Left hindlimb (tissue), 1 donor: Measurements from ENCODE around the gene JAM3.
"Not testable (repeated sequence)": the region's sequence is repeated elsewhere in the genome, so short reads cannot be mapped to it uniquely, and the experiment has no call there.

Experiments used
- DNase-seq: peaks from one replicate; pipeline ENCODE4 v3.0.0-alpha.2; 2018

JAM3 gene

DNA sequence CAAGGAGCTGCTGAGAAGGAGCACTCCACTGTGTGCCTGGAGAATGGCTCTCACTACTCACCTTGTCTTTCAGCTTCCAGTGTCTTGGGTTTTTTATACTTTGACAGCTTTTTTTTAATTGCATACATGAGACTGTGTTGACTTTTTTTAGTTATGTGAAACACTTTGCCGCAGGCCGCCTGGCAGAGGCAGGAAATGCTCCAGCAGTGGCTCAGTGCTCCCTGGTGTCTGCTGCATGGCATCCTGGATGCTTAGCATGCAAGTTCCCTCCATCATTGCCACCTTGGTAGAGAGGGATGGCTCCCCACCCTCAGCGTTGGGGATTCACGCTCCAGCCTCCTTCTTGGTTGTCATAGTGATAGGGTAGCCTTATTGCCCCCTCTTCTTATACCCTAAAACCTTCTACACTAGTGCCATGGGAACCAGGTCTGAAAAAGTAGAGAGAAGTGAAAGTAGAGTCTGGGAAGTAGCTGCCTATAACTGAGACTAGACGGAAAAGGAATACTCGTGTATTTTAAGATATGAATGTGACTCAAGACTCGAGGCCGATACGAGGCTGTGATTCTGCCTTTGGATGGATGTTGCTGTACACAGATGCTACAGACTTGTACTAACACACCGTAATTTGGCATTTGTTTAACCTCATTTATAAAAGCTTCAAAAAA, 82.3 kb downstream of the JAM3 start:
- DNase-seq = no peak

DNA sequence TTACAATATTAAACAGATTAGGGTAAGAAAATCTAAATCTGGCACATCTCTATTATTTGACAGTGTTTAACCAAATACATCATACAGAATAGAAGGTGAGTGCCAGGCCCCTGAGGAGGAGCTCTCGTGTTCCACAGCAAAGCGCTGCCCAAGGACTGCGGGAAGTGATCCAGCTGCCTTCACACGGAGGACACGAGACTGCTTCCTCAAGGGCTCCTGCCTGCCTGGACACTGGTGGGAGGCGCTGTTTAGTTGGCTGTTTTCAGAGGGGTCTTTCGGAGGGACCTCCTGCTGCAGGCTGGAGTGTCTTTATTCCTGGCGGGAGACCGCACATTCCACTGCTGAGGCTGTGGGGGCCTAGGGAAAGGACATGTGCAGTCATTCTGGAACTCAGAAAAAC, 83.8 kb downstream of the JAM3 start:
- no peak for DNase-seq

DNA sequence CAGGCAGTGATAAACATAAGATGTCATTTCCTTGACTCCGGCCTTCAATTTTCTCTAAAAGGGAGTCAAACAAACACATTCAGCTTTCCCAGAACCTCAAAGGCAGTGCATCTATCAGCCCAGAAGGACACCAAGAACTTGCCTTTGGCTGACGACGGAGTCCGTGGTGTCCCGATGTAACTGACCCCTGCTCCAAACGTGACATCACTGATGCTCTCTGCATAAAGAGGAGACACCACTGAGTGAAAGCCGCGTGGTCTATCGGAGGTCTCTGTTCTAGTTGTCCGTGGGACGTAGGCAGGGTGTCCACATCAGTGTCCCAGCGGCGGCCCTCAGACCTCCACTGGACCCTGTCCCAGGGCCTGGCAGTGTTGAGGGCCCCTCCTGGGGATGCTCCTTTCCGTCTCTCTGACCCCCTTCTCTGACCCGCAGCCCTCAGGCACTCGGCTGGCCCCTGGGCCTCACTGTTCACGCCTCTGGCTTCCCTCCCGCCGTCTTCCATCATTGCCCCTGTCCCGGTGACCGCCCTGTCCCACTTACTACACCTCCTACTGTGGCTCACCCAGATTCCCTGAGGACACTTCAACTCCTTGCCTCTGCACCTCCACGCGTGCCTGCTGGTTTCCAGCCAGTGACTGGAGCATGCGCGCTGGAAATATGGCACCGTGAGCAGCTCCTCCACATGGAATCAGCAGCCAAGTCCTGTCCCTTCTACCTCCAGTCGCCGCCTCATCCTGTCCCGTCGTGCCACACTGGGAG, 84.5 kb downstream of the JAM3 start:
- no peak for DNase-seq

DNA sequence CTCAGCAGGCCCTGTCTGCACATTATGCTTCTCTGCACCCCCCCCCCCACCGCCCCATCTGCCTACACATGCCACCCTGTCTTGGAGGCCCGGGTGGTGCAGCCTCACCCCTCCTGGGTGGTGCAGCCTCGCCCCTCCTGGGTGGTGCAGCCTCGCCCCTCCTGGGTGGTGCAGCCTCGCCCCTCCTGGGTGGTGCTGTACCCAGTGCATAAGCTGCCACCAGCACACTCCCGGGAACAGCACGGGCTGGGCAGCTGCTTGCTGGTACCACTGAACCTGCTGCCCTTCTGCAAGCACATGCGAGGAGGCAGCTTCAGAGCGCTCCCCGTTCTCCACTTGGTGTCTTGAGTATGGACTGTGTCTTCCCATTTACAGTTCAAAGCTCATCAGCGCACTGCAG, 85.6 kb downstream of the JAM3 start:
- no peak for DNase-seq

DNA sequence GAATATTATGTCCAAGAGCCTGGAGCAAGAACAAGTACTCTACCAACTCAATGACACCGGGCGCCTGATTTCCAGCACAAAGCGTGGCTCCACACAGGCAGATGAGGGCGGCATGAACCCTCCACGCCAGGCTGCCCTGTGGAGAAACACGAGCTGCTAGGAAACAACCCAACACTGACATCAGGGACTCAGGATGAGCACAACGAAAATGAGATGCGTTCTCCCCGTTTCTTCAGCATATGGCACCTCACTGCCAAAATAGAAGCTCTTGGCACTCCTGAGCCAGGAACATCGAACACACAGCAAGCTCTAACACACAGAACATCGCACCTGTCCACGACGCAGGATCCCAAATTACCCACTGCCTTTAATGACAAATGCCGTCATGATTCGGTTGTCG, 86.6 kb downstream of the JAM3 start:
- no peak for DNase-seq

DNA sequence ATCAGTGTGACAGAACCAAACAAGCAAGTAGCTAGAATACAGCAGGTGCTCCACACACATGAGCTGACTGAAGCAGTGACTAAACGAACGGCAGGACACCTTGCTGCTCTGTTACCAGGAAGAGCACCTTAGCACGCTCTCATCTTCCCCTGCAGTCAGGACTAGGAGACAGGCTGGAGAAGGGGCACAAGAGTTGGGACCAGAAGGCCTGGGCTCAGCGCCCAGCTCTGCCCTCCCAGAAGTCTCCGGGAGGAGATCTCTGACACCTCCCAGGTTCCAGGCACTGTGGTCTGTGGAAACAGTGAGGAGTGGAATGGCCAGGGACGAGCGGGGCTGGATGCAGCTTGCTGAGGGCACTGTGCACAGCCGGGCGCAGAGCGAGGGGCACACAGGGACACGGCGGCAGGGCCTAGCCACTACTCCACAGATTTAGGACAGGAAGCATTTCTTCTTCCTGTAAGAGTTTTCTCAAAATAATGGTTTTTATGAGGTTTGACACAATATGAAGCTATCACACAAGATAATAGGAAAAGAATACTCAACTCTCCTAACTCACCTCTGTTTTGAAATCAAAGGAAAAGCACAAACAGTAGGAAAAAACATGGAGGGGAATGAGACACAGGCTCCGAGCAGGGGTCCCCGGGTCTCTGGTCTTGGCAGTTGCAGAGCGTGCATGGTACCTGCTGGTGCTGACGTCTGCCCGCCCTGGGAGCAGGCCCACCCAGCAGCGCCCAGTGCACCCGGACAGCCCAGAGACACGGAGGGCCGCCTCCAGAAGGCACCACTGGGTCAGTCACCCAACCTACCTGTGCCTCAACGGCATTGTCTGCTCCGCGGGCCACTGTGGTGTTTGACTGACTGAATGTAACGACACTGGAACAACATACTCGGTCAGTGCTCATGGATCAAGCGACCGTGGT, 87.3 kb downstream of the JAM3 start:
- DNase-seq = no peak

DNA sequence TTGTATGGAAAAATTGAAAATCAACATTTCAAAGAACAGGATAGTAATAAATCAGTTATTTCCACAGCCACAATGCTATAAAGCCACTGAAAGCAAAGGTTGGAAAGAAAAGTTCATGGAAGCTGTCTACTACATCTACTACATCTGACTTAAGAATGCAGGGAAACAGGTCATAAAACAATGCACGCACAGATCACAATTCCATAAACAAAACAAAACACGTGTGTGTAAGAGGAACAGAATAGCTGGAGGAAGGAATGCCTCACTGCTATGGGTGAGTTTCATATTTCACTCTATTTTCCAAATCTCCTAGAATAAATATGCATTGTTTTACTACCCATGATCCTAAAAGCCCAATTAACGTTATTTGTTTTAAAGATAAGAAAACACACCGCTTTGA, 88.6 kb downstream of the JAM3 start:
- DNase-seq = no peak

DNA sequence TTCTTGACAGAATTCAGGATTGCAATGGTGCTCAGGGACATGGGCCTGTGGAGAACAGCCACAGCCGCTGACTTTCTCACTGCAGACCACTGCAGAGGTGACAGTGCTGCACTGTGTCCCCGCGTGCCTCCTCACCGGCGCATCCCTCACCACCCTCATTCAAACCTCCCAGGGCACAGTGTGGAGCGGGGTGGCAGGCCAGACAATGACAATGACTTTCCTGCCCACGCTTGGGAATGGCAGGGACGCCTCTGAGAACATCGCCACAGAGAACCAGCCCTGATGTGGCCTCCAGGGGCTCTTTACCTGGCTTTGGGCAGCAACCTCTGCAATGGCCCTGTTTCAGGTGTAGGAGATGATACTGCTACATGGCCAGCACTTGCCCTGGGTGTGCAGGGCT, 89.2 kb downstream of the JAM3 start:
- DNase-seq = no peak

DNA sequence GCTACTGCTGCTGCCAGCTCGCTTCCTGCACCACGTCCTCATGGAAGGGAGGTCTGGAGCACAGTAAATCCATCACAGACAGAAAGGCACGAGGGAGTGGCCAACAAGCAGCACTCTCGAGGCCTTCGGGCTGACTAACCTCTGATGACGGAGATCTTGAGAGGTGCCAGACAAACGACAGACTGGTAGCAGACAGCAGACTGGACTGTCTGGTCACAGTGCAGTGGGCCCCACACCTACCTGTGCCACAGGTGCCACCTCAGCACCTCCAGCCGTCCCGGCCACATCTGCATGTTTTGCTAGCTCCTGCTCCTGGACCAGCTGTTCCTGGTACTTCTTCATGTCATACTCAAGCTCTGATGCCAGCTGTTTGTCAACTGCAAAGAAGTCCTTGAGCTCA, 90.8 kb downstream of the JAM3 start:
- DNase-seq = no peak

DNA sequence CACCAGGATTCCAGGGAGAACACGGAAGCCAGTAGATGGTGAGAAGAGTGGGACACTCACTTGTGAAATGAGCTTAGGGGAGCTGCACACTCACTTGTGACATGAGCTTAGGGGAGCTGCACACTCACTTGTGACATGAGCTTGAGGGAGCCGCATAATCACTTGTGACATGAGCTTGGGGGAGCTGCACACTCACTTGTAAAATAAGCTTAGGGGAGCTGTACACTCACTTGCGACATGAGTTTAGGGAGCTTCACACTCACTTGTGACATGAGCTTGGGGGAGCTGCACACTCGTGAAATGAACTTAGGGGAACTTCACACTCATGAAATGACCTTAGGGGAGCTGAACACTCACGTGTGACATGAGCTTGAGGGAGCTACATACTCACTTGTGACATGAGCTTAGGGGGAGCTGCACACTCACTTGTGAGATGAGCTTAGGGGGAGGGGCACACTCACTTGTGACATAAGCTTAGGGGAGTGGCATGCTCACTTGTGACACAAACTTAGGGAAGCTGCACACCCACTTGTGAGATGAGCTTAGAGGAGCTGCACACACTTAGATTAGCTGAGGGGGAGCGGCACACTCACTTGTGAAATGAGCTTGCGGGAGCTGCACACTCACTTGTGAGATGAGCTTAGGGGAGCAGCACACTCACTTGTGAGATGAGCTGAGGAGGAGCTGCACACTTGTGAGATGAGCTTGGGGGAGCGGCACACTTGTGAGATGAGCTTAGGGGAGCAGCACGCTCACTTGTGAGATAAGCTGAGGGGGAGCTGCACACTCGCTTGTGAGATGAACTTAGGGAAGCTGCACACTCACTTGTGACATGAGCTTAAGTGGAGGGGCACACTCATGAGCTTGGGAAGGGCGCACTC, 95.9 kb downstream of the JAM3 start:
- DNase-seq = no peak

DNA sequence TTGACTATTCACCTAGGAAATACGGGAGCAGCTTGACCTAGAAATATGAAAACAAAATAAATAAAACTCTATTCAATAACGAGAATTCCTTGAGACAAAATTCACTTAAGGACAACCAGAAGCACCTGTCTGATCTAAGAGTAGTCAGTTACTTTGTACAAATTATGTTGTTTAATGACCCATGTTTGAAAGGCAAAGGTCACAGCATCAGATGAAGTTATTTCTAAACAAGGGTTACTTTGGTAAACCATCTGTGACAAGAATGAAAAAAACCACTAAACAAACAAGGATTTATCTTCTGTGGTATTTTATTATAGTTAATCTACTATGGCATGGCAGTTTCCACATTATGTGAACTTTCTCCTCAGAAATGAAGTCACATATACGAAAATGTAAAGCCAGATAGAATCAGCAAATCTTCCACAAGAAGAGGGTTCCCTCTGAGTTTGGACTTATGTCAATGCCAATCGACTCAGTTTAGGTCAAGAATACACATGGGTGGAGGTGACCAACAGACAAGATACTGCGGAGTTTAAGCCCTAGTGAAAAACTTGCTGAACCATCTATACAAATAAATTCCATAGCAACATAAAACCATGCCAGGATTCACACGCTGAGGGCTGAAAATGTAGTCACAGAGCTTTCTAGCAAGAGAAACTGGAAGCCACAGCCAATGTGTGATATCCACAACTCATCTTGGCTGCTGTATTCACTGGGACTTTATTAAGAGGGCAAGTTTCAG, 101.5 kb downstream of the JAM3 start:
- DNase-seq = no peak

DNA sequence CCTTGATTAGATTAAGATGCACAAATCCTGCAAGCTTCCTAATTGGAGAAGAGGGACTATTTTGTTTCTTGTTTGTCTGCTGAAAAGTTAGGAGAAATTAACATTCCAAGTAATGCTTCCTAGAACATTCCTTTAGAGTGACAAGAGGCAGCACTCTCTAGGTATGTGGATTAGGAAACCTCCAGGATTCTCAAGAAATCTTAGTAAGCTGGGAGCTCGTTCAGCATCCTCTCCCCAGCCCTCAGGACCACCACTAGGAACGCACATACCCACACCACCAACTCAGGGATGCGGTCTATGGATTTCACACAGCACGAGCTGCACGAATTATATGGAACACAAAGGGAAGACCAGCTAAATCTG, 102.0 kb downstream of the JAM3 start:
- no peak for DNase-seq

DNA sequence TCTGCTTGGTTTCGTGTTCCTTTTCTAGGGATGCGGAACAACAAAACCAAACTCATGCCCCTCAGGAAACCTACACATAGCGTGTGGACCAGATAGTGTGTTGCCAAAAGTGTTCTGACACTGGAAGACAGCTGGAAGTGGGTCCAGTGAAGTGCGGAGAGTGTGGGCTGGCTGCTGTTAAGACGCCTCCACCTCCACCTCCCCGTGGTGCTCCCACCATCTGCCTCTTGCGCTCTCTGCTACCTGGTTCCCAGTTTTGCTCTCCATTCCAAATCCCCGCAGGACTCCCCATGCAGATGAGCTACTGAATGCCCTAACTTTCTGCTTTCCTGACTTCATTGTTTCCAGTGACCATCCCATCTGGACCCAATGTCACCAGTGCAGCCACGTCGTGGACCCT, 103.1 kb downstream of the JAM3 start:
- no peak for DNase-seq

DNA sequence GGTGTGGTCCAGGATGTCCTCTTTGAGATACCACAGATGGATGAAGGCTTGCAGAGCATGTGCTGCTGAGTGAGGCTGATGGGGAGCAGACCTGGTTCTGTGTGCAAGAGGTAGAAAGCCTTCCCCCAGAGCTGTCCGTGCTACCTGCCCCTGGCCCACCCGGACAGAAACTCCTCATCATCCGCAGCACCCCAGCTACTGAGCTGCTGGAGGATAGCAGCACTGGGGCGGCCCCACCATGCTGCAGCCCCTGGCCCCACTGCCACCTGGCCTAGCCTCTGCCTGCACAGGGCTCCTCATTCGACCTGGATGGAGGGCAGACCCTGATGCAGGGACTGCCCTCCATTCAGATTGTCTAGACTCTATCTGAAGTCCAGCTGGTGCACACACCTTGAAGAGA, 104.4 kb downstream of the JAM3 start:
- DNase-seq = no peak

DNA sequence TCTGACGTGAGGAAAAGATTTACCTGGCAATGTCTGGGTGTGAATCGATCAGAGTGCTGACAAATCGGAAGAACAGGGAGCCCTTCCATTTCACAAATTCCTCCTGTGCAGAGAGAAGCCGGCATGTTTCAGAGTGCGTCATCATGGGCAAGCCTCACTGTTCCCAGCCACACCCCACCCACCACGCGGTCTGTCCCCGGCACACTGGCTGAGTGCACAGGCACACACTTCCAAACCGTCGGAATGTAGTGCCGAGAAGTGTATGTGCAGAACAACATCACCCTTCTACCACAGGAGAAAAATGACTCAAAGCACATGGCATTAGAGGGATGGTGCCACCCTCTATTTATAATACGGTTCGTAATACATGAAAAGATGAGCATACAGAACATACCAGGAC, 107.4 kb downstream of the JAM3 start:
- no peak for DNase-seq

DNA sequence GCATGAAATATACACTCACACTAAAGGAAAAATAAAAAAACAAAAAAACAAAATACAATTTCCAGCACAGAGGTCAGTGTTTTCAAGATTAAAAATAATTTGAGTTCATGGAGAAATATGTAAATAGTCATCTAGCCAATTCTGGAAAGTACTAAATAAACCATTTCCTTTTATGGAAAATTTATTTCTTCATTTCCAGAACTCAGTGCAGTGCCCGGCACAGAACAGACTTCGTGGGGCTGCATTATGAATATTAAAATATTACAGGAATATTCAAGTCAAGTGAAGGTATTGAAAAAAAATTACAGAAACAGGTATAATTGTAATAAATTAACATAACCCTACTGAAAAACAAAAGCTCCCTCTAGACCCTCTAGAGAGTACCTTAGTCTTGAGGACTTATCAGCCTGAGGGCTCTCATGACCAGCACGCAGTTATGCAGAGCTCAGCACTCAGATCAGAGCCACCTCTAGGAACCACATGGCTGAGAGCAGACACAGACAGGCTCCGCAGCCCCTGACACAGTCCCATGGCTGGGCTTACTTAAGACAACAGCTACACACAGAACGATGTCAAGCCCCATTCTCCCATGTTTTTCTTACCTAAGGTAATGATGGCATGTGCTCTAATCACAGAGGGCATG, 109.3 kb downstream of the JAM3 start:
- DNase-seq = no peak

DNA sequence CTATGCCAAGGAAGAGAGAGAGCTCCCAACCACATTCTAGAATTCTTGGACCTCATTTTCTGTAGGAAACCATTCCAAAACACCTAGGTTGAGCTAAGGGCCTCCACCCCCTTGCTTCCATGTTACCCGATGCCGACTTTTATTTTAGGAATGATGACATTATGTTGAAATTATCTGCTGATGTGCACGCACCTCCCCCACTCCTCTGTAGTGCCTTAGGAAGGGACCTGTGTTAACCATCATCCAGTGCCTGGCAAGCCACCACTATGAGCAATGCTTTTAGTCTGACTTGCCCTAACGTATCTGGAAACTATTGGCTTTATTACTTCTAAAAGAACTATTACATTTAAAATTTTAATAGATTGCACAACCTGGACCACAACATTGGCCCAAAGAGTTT, 112.8 kb downstream of the JAM3 start:
- DNase-seq = no peak

DNA sequence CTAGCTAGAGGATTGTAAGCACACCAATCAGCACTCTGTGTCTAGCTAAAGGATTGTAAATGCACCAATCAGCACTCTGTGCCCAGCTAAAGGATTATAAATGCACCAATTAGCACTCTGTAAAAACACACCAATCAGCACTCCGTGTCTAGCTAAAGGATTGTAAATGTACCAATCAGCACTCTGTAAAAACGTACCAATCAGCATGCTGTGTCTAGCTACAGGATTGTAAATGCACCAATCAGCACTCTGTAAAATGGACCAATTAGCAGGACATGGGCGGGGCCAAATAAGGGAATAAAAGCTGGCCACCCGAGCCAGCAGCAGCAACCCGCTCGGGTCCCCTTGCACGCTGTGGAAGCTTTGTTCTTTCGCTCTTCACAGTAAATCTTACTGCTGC, 119.2 kb downstream of the JAM3 start:
- not testable (repeated sequence) for DNase-seq

DNA sequence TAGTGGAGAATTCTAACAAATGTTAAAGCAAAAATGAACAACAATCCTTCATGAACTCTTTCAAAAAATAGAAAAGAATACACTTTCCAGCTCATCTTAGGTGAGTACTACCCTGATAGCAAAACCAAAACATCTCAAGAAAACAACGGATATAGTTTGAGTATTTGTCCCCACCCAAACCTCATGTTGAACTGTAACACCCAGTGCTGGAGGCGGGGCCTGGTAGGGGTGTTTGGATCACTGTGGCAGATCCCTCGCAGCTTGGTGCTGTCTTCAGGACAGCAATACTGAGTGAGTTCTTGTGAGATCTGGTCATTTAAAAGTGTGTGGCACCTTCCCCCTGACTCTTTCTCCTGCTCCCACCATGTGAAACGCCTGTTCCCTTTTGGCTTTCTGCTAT, 127.9 kb downstream of the JAM3 start:
- no peak for DNase-seq

DNA sequence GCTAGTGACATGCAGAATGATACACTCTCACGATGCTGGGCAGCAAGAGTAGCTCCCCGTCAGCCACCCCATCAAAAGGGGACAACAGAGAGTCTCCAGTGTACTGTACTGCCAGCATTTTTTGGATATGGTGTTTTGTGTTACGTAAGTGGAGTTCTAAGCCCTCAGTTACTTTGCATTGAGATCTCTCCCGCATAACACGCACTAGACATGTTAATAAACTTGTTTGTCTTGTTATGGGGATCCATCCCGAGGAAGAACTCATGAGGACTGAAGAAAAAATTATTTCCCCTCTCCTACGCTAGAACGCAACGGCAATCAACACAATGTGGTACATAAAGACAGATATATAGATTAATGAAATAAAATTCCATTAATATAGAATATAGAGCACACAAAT, 130.7 kb downstream of the JAM3 start:
- no peak for DNase-seq

DNA sequence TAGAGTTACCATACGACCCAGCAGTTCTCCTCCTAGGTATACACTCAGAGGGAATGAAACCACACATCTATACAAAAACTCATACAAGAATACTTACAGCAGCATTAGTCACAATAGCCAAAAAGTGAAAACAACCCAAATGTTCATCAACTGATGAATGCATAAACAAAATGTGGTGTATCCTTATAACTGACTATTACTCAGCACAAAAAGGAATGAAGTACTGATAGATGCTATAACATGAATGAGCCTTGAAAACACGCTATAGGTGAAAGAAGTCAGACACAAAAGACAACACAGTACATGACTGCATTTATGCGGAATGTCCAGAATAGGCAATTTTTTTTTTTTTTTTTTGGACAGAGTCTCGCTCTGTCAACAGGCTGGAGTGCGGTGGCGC, 131.8 kb downstream of the JAM3 start:
- DNase-seq = no peak
